Measurements from ENCODE around the gene CCDC169. TPM values are rescaled to one million over a fixed set of nuclear protein-coding genes. Genes with fewer than 3 reads are reported as not detected.

CCDC169 gene
- polyA plus RNA-seq, 1 donor (not counting 4 experiments of a cell fraction or from before 2014, with no cell fraction given): 0.17 TPM

DNA sequence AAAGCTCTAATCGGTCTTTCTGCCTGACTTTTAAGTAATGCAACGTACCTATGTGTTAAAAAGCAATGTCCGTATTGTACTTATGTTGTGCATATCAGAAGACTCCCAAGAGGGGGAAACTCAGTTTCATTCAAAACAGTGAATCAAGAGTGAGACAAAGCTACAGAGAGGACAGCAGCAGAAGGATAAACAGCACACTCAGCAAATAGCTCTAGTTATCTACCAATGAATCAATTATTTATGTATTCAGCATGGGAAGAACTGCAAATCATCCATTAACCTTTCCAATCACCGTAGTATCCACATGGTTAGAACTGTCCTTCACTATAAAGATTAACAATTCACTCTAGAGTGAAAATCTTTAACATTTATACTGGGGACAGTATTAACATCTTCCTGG lies 46.6 kb downstream of the CCDC169 start:
- no peaks in the 10 kb centered on the region for H3K79me2 ChIP-seq (ENCODE audit: control insufficient read depth, insufficient read depth, low read length)
- no peaks in the 10 kb centered on the region for H3K9me1 ChIP-seq (ENCODE audit: control insufficient read depth, extremely low read depth, insufficient read depth, low read length)
- no peaks in the 10 kb centered on the region for H4K20me1 ChIP-seq (ENCODE audit: control insufficient read depth, extremely low read depth, insufficient read depth, low read length)
- H3K4me3 ChIP-seq (ENCODE audit: control insufficient read depth in 2 of 3, extremely low read depth in 1 of 3, insufficient read depth in 2 of 3, low read depth in 1 of 3, low read length in 3 of 3): no peak overlapping the region
- H3K9ac ChIP-seq (ENCODE audit: control insufficient read depth, extremely low read depth, insufficient read depth, low read length): no peak overlapping the region
- no peaks in the 10 kb centered on the region for H3K4me1 ChIP-seq (ENCODE audit: control insufficient read depth, extremely low read depth, insufficient read depth, low read length)
- TF ChIP-seq, protein P1, sequence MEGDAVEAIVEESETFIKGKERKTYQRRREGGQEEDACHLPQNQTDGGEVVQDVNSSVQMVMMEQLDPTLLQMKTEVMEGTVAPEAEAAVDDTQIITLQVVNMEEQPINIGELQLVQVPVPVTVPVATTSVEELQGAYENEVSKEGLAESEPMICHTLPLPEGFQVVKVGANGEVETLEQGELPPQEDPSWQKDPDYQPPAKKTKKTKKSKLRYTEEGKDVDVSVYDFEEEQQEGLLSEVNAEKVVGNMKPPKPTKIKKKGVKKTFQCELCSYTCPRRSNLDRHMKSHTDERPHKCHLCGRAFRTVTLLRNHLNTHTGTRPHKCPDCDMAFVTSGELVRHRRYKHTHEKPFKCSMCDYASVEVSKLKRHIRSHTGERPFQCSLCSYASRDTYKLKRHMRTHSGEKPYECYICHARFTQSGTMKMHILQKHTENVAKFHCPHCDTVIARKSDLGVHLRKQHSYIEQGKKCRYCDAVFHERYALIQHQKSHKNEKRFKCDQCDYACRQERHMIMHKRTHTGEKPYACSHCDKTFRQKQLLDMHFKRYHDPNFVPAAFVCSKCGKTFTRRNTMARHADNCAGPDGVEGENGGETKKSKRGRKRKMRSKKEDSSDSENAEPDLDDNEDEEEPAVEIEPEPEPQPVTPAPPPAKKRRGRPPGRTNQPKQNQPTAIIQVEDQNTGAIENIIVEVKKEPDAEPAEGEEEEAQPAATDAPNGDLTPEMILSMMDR (optimal IDR thresholded peaks at IDR 0.05 in 1 of 3, IDR thresholded peaks at IDR 0.05 in 1 of 3, conservative IDR thresholded peaks at IDR 0.05 in 1 of 3; ENCODE audit: extremely low read depth in 1 of 3, insufficient read depth in 2 of 3, low read length in 3 of 3): no peak
- TF ChIP-seq EZH2 (IDR thresholded peaks at IDR 0.05; ENCODE audit: low read length): no peak
- no peaks in the 10 kb centered on the region for H3K9me3 ChIP-seq (ENCODE audit: control insufficient read depth, low read depth, low read length)
- dilution Hi-C loops (cut with MboI; ENCODE audit: extremely low pct_ligation_motif_present, low sequenced_read_pairs): no loop called here
- FAIRE-seq: no peak
- no peaks in the 10 kb centered on the region for H3K27me3 ChIP-seq (ENCODE audit: control insufficient read depth, extremely low read depth, insufficient read depth, low read length)
- no peak overlapping the region for H3K27ac ChIP-seq (ENCODE audit: control insufficient read depth, insufficient read depth, low read length)
- no peak for DNase-seq (ENCODE audit: low read depth, low spot score)
- H3K4me2 ChIP-seq (ENCODE audit: control insufficient read depth, extremely low read depth, insufficient read depth, low read depth, low read length): no peak overlapping the region
- no peaks in the 10 kb centered on the region for H3K36me3 ChIP-seq (ENCODE audit: control insufficient read depth in 2 of 2, extremely low read depth in 1 of 2, insufficient read depth in 2 of 2, low read length in 2 of 2)
- no peak overlapping the region for H2AFZ ChIP-seq (ENCODE audit: control insufficient read depth, low read length)

DNA sequence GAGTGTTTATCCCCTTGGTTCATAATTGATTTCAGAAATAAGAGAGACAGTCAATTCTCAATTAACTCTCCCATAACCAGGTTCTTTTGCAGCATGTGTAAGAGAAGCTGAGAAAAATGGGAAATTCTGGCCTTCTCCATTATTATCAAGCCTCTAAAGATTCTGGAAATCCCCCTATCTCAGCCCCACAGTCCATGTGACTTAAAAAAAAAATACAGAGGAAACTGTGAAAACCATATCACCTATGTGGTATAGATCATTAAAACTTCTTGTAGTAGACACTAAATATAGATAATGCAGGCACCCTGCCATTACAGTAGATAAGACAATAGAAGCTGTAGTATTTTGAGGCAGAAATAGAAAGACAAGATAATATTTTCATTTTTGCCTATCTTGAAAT lies 48.9 kb downstream of the CCDC169 start:
- no peaks in the 10 kb centered on the region for H3K36me3 ChIP-seq (ENCODE audit: control insufficient read depth in 2 of 2, extremely low read depth in 1 of 2, insufficient read depth in 2 of 2, low read length in 2 of 2)
- H3K4me1 ChIP-seq (ENCODE audit: control insufficient read depth, extremely low read depth, insufficient read depth, low read length): no peaks in the 10 kb centered on the region
- dilution Hi-C loops (cut with MboI; ENCODE audit: extremely low pct_ligation_motif_present, low sequenced_read_pairs): no loop called here
- FAIRE-seq (no peak), DNase-seq (ENCODE audit: low read depth, low spot score) (no peak)
- no peak overlapping the region for H3K27ac ChIP-seq (ENCODE audit: control insufficient read depth, insufficient read depth, low read length)
- H3K9ac ChIP-seq (ENCODE audit: control insufficient read depth, extremely low read depth, insufficient read depth, low read length): no peak overlapping the region
- no peaks in the 10 kb centered on the region for H3K9me3 ChIP-seq (ENCODE audit: control insufficient read depth, low read depth, low read length)
- TF ChIP-seq EZH2 (IDR thresholded peaks at IDR 0.05; ENCODE audit: low read length): no peak
- TF ChIP-seq, protein P1 (optimal IDR thresholded peaks at IDR 0.05 in 1 of 3, IDR thresholded peaks at IDR 0.05 in 1 of 3, conservative IDR thresholded peaks at IDR 0.05 in 1 of 3; ENCODE audit: extremely low read depth in 1 of 3, insufficient read depth in 2 of 3, low read length in 3 of 3): no peak
- H3K9me1 ChIP-seq (ENCODE audit: control insufficient read depth, extremely low read depth, insufficient read depth, low read length): no peaks in the 10 kb centered on the region
- no peak overlapping the region for H3K4me2 ChIP-seq (ENCODE audit: control insufficient read depth, extremely low read depth, insufficient read depth, low read depth, low read length)
- no peak overlapping the region for H2AFZ ChIP-seq (ENCODE audit: control insufficient read depth, low read length)
- H3K4me3 ChIP-seq (ENCODE audit: control insufficient read depth in 2 of 3, extremely low read depth in 1 of 3, insufficient read depth in 2 of 3, low read depth in 1 of 3, low read length in 3 of 3): no peak overlapping the region
- H3K27me3 ChIP-seq (ENCODE audit: control insufficient read depth, extremely low read depth, insufficient read depth, low read length): no peaks in the 10 kb centered on the region
- H3K79me2 ChIP-seq (ENCODE audit: control insufficient read depth, insufficient read depth, low read length): no peaks in the 10 kb centered on the region
- H4K20me1 ChIP-seq (ENCODE audit: control insufficient read depth, extremely low read depth, insufficient read depth, low read length): no peaks in the 10 kb centered on the region

Measured in keratinocyte (primary cell).